ENCODE results near the gene LAMB1.

Gene LAMB1

DNA sequence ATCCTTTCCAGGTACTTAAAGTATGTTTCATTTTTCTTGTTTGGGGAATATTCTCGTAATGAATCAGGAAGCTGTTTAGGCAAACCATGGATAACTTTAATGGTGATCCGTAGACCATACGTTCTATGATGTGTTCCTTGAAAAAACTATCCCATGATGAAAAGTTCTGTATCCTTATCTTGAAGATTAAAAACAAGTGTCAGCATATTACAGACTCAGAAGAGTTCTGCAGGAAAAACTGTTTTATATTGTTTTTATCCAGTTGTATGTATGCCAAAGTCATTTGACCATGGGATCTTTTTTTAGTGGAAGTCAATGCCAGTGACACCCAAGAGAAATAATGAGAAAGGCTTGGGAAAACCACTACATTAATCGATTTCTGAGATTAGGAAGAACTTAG is 59.9 kb downstream of the LAMB1 start:
- no peaks in the 10 kb centered on the region for H3K4me1 ChIP-seq (ENCODE audit: insufficient read depth, low read length, severe bottlenecking)
- H3K27ac ChIP-seq (ENCODE audit: low read depth, low read length, poor library complexity, severe bottlenecking): no peak overlapping the region
- H3K4me3 ChIP-seq (ENCODE audit: low read depth, low read length, poor library complexity, severe bottlenecking): no peak overlapping the region
- H3K9me2 ChIP-seq (ENCODE audit: low read depth, low read length): no peaks in the 10 kb centered on the region
- no peak overlapping the region for H3K4me2 ChIP-seq (ENCODE audit: low read length)
- no peaks in the 10 kb centered on the region for H3F3A ChIP-seq (ENCODE audit: insufficient read depth, low read length)
- no peak overlapping the region for H3K9ac ChIP-seq (ENCODE audit: low read length)
- H3K27me3 ChIP-seq (ENCODE audit: insufficient read depth, low read length): no peaks in the 10 kb centered on the region
- no peaks in the 10 kb centered on the region for H3K79me2 ChIP-seq (ENCODE audit: insufficient read depth, low read length)
- no peaks in the 10 kb centered on the region for H4K20me1 ChIP-seq (ENCODE audit: insufficient read depth, low read length)
- no peaks in the 10 kb centered on the region for H3K9me3 ChIP-seq (ENCODE audit: low read length)
- TF ChIP-seq, protein P1, sequence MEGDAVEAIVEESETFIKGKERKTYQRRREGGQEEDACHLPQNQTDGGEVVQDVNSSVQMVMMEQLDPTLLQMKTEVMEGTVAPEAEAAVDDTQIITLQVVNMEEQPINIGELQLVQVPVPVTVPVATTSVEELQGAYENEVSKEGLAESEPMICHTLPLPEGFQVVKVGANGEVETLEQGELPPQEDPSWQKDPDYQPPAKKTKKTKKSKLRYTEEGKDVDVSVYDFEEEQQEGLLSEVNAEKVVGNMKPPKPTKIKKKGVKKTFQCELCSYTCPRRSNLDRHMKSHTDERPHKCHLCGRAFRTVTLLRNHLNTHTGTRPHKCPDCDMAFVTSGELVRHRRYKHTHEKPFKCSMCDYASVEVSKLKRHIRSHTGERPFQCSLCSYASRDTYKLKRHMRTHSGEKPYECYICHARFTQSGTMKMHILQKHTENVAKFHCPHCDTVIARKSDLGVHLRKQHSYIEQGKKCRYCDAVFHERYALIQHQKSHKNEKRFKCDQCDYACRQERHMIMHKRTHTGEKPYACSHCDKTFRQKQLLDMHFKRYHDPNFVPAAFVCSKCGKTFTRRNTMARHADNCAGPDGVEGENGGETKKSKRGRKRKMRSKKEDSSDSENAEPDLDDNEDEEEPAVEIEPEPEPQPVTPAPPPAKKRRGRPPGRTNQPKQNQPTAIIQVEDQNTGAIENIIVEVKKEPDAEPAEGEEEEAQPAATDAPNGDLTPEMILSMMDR (IDR thresholded peaks at IDR 0.05; ENCODE audit: low read length): no peak
- no peak for TF ChIP-seq EZH2 (IDR thresholded peaks at IDR 0.05; ENCODE audit: borderline replicate concordance, low read length)
- no peaks in the 10 kb centered on the region for H3K36me3 ChIP-seq (ENCODE audit: insufficient read depth, low read length)
- no peak overlapping the region for H2AFZ ChIP-seq (ENCODE audit: low read length)

DNA sequence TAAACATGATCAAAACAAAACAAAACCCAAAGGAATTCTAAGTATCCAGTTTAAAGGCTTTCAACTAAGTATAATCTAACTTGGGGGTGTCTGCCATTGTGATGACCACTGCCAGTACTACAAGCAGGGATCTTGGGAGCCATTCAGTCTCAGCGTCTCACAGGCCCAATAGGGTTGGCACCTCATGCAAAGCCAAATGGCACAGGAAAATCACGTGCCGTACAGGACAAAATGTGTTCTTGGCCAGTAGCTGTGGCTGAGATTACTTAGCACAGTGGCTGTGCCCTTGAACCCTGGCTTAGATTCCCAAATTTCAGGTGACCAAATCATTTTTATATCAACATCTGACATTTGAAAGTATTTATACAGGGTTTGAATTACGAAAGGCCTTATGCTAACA is 62.0 kb downstream of the LAMB1 start:
- H3K27me3 ChIP-seq (ENCODE audit: insufficient read depth, low read length): no peaks in the 10 kb centered on the region
- no peak overlapping the region for H3K4me2 ChIP-seq (ENCODE audit: low read length)
- no peak overlapping the region for H2AFZ ChIP-seq (ENCODE audit: low read length)
- no peaks in the 10 kb centered on the region for H3F3A ChIP-seq (ENCODE audit: insufficient read depth, low read length)
- H3K27ac ChIP-seq (ENCODE audit: low read depth, low read length, poor library complexity, severe bottlenecking): no peak overlapping the region
- no peaks in the 10 kb centered on the region for H4K20me1 ChIP-seq (ENCODE audit: insufficient read depth, low read length)
- no peak for TF ChIP-seq EZH2 (IDR thresholded peaks at IDR 0.05; ENCODE audit: borderline replicate concordance, low read length)
- TF ChIP-seq, protein P1 (IDR thresholded peaks at IDR 0.05; ENCODE audit: low read length): no peak
- no peaks in the 10 kb centered on the region for H3K4me1 ChIP-seq (ENCODE audit: insufficient read depth, low read length, severe bottlenecking)
- no peaks in the 10 kb centered on the region for H3K36me3 ChIP-seq (ENCODE audit: insufficient read depth, low read length)
- no peak overlapping the region for H3K4me3 ChIP-seq (ENCODE audit: low read depth, low read length, poor library complexity, severe bottlenecking)
- no peaks in the 10 kb centered on the region for H3K79me2 ChIP-seq (ENCODE audit: insufficient read depth, low read length)
- H3K9me3 ChIP-seq (ENCODE audit: low read length): no peaks in the 10 kb centered on the region
- H3K9ac ChIP-seq (ENCODE audit: low read length): no peak overlapping the region
- H3K9me2 ChIP-seq (ENCODE audit: low read depth, low read length): no peaks in the 10 kb centered on the region

DNA sequence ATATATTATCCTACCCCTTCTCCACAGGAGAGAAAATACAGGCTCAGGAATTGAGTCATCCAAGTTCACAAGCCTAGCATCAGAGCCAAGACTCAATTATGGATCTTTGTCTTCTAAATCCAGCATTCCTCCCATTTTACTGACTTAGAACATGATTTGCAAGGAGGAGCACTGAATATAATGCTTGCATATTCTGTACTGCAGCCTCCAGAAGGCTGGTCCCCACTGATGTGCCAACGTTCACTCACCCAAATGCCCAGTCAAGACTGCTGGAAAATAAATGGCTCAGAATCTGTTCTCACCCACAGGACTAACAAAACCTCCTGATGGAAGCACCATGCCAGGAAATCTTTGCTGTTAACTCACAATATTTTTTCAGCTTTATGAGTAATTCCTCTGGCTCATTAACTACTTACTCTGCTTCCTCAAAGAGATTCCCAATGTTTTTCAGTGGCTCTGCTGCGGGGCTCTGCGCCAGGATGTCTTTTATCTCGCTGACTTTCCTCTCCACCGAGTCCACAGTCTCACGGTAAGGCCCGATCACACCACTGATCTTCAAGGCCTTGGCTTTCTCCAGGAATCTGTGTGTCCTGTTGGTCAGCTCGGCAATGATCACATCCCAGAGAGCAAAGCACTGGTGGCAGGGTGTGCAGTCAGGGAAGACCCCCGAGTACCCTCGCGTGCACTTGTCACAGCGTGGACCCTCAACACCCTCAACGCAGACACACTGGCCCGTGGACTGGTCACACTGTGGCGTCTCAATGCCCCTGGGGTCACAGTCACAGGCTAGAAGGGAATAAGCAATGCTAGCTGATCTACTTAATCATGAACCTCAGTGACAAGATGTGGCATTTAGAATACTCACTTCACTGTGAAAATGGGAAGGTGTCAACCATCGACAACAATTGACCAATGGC is 63.1 kb downstream of the LAMB1 start:
- Histone ChIP-seq H3K9ac (ENCODE audit: low read length) (no peak overlapping the region), H3F3A (ENCODE audit: insufficient read depth, low read length) (no peaks in the 10 kb centered on the region), H3K4me2 (ENCODE audit: low read length) (no peak overlapping the region), H3K9me2 (ENCODE audit: low read depth, low read length) (no peaks in the 10 kb centered on the region), H3K36me3 (ENCODE audit: insufficient read depth, low read length) (no peaks in the 10 kb centered on the region), H4K20me1 (ENCODE audit: insufficient read depth, low read length) (no peaks in the 10 kb centered on the region), H3K27me3 (ENCODE audit: insufficient read depth, low read length) (no peaks in the 10 kb centered on the region), H3K27ac (ENCODE audit: low read depth, low read length, poor library complexity, severe bottlenecking) (no peak overlapping the region), H3K79me2 (ENCODE audit: insufficient read depth, low read length) (no peaks in the 10 kb centered on the region), H3K9me3 (ENCODE audit: low read length) (no peaks in the 10 kb centered on the region), H2AFZ (ENCODE audit: low read length) (no peak overlapping the region), H3K4me3 (ENCODE audit: low read depth, low read length, poor library complexity, severe bottlenecking) (no peak overlapping the region), H3K4me1 (ENCODE audit: insufficient read depth, low read length, severe bottlenecking) (no peaks in the 10 kb centered on the region)
- no peak for TF ChIP-seq EZH2 (IDR thresholded peaks at IDR 0.05; ENCODE audit: borderline replicate concordance, low read length)
- TF ChIP-seq, protein P1 (IDR thresholded peaks at IDR 0.05; ENCODE audit: low read length): no peak
